HG03064 (cell line): ENCODE data around the gene TPRX1.
"Not testable (repeated sequence)": the region's sequence is repeated elsewhere in the genome, so short reads cannot be mapped to it uniquely, and the experiment has no call there.

Source experiments
- ATAC-seq: cut with Tn5 transposase; IDR thresholded peaks from one replicate; pipeline ENCODE4 v1.9.1; 2021; ENCODE audit warnings: low read depth; ENCODE audit not compliant: unreplicated experiment

The TPRX1 gene

DNA sequence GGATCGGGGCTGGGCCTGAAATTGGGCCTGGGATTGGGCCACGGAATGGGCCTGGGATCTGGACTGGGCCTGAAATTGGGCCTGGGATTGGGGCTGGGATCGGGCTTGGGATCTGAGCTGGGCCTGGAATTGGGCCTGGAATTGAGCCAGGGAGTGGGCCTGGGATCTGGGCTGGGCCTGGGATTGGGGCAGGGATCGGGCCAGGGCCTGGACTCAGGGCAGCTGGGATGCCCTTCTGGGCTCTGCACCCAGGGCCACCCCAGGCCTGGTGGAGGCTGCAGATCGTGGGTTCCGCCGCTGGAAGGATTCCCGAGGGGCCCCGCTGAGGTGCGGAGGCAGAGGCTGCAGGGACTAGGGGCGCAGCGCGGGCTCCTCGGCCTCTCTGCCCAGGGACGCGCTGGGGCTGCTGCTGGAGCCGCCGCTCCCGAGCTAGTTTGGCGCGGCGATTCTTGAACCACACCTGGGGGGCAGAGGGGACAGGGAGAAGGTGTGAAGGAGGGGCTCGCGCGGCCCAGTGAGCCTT, 1.8 kb downstream of the TPRX1 start:
- no peak for ATAC-seq

DNA sequence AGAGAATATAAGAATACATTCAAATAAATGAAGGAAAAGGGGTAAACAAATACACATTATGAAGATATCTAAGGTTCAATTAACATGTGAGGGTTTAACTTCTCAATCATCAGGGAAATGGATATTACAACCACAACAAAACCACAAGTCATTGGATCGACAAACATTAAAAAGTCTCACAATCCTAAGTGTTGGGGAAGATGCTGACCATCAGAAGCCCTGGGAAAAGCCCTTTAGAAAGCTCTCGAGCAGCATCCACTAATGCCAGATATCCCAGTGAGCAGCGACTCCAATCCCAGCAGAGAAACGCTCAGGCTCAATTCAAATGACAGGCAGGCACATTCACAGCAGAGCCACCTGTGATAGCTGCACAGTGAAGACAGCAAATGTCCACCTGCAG, 3.1 kb downstream of the TPRX1 start:
- no peak for ATAC-seq

DNA sequence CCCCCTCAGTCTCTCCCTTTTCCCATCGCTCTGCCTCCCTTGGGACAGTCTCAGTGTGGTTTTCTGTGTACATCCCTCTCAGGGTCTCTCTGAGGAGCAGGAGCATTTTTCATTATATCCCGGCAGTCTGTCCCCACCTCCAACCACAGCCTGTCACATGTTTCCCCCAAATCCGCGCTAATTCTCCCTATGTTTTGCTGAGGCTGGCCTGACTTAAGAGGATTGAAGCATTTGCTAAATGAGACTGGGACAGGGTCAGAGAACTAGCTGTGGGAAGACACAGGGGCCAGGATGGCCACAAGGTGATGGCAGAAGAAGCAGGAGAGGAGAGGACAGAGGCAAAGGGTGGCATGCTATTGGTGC, 5.5 kb downstream of the TPRX1 start:
- ATAC-seq, result no peak

DNA sequence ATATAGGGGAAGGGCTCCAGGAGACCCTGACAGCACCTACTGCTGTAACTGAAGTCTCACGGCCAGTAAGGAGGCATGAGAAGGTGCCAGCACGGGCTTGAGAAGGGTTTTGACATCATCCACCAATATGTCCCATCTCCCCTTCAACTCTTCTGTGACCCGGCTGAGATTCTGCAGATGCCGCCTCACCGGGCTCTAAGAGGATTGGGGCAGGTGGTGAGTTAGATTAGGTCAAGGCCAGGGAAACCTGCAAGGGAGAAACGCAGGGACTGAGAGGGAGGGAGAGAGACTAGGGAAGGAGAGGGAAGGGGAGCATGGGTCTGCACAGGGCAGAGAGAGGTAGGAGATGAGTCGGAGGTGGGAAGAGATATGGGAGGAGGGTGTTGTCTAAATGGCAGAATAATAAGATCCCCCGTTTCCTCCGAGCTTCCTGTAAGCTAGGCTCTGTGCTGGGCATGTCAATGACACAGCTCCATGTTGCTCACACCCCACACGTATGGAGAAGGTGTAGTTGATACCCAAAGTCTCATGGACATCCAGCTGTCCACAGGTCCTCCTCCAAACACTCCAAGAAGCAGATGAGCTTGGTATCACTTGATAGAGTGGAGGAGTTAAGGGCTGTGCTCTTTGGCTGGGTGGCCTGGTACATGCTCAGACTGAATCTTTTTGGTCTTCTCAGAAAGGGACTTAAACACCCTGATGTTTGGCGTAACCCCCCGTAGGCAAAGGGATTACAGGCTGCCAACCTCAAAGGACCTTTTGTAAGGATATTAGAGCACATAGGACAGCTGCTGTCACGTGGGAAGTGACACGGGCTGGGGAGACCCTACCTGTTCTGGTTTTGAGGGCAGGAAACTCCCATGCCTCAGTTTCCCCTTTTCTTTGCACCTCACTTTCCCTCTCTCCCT, 6.1 kb downstream of the TPRX1 start:
- ATAC-seq, result no peak

DNA sequence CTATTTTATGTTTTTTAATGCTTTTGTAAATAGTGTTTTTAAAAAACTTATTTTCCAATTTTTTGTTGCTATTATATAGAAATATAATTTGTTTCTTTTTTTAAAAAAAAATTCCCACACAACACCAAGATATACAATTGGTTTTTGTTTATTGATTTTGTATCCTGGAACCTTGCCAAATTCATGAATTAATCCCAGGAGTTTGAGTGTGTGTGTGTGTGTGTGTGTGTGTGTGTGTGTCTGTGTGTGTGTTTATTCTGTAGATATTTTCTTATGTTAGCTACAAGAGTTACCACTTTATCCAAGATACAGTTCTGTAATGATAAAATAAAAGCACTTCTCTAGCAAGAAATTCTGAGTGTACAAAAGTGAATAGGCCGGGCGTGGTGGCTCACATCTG, 7.6 kb downstream of the TPRX1 start:
- no peak for ATAC-seq

DNA sequence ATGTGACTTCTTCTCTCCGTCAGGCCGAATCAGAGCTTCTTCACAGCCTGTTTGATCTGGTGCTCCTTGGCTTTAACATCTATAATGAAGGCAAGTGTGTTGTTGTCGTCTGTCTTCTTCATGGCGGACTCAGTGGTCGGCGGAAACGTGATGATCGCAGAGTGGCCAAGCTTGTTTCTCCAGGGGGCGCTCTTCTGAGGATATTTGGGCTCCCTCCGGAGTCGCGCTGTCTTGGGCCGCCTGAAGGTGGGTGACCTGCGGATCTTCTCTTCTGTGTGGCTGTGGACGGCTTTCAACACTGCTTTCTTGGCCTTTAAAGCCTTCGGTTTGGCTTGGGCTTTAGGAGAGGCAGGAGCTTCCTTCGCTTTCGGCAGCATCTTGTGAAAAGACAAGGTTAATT, 9.8 kb downstream of the TPRX1 start:
- ATAC-seq, result no peak

DNA sequence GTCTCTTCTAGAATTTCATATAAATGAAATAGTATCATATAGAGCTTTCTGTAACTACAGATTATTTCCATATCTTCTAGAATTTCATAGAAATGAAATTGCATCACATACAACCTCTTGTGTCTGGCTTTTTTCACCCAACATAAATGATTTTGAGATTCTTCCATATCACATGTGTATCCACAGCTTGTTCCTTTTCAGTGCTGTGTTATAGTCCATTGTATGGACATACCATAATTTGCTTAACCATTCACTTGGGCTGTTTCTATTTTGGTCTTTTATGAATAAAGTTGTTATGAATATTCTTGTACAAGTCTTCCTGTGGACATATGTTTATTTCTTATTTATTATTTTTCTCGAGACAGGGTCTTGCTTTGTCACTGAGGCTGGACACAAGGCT, 11.7 kb downstream of the TPRX1 start:
- ATAC-seq, result no peak

DNA sequence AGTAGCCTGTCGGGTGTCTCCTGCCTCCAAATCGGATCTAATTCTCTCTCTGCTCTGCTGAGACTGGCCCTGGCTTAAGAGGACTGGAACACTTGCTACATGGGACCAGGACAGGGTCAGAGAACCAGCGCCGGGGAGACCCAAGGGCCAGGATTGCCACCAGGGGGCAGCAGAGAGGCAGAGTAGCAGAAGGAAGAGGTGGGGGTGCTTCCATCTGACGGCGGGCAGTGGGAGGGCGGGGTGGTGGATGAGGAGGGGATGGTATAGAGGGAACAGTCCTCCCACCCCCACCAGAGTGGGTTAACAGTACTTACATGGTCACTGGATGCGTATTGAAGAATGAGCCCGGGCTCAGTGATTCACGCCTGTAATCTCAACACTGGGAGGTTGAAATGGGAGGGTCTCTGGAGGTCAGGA, 13.9 kb downstream of the TPRX1 start:
- ATAC-seq, result no peak

- ATAC-seq, result not testable (repeated sequence)
Measured at GRCh38 chr19:47789811-47790210, 14.5 kb downstream of the TPRX1 start.

DNA sequence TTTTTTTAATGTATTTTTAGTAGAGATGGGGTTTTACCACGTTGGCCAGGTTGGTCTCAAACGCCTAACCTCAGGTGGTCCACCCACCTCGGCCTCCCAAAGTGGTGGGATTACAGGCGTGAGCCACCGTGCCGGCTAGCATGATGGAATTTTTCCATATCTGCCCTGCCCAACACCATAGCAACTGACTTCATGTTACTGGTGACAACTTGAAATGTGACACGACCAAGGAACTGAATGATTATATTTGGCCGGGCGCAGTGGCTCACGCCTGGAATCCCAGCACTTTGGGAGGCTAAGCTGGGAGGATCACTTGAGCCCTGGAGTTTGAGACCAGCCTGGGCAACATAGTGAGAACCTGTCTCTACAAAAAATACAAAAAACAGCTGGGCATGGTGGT, 17.0 kb downstream of the TPRX1 start:
- not testable (repeated sequence) for ATAC-seq

DNA sequence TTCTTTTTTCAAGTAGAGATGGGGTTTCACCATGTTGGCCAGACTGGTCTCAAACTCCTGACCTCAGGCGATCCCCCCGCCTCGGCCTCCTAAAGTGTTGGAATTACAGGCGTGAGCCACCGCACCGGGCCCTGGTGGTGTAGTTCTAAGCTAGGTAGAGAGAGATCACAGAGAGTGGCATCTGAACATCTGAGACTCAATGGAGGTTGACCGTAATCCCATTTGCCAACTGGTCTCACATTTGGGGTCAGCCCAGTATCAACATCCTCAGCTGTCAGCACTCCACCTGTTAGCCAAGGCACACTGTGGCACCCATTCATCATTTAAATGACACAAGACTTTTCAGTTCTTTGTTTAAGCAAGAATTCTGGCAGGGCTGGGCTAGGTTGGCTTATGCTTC, 17.8 kb downstream of the TPRX1 start:
- no peak for ATAC-seq

DNA sequence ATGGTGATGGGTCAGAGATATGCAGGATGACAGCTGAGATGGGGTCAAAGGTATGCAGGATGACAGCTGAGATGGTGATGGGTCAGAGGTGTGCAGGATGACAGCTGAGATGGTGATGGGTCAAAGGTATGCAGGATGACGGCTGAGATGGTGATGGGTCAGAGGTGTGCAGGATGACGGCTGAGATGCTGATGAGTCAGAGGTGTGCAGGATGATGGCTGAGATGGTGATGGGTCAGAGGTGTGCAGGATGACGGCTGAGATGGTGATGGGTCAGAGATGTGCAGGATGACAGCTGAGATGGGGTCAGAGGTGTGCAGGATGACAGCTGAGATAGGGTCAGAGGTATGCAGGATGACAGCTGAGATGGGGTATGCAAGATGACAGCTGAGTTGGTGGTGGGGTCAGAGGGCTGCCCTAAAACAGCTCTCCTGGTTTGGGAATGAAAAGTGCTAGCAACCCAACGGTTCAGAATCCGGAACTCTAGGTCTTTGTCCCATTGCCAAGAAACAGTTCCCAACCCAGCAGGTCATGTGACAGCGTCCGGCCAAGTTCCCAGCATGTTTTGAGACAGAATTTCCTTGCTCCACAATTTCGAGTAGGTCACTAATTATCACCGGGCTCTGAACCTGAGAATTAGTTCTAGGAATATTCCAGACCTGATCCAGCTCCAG, 22.6 kb downstream of the TPRX1 start:
- no peak for ATAC-seq

DNA sequence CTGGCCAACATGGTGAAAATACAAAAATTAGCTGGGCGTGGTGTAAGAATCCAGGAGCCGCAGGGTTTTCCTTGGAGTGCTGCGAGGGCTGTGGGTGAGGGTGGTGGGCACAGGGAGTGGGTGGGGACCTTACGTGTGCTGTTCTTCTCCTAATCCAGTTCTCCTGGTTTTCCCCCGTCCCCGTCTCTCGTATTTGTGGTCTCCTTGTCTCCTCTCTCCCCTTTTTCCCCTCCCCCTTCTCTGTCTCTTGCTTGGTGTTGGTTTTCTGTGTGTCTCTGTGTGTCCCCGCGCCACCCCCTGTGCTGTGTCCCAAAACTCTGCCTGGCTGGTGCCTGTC, 24.2 kb downstream of the TPRX1 start:
- no peak for ATAC-seq

GRCh38 chr19:47779524-47780214, 24.7 kb downstream of the TPRX1 start:
- ATAC-seq, result no peak

- no peak for ATAC-seq
Measured at GRCh38 chr19:47778954-47779351, 25.4 kb downstream of the TPRX1 start.

DNA sequence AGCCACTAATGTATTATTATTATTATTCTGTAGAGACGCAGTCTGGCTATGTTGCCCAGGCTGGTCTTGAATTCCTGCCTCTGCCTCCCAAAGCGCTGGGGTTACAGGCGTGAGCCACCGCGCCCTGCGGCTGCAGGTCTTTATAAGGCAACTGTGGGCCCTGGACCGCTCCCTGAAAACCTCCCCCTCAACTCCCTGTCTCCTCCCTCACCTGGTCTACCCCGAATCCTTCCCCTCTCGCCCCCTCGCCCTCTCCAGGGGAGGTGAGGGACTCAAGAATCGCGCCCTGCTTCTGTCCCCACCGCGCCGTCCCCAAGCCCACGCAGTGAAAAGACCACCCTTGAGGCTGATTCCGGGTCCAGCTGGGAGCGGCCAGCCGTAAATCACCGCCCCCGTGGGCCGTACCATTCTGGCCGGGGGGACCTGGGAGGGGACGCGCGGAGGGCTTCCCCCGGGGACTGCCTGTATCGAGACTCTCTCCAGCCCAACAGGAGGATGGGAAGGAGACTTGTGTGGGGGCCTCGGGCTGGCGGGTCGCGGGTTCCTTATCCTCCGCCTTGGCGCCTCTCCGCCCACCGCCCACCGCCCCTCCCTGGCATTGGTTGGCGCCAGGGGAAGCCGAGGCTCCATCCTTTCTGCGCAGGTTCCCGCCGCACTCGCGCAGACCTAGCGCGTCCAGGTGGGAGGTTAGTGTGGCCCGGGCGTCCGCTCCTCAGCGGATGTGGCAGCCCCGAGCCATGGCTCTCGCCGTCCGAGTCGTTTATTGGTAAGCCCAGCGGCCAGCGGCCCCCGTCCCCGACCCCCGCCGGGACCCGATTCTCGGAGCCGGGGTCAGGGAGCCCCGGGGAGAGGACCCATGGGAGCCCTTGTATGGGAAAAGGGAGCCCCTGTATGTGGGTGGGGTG, 26.1 kb downstream of the TPRX1 start, which contains the start of gene SELENOW:
SELENOW (plus strand) TSS at position 655 of the 905 bp plus-strand sequence; CDS start at position 738, 83 bp downstream.
- ATAC-seq, result peak; percentile 70

GRCh38 chr19:47777245-47778048, 26.9 kb downstream of the TPRX1 start:
- not testable (repeated sequence) for ATAC-seq

DNA sequence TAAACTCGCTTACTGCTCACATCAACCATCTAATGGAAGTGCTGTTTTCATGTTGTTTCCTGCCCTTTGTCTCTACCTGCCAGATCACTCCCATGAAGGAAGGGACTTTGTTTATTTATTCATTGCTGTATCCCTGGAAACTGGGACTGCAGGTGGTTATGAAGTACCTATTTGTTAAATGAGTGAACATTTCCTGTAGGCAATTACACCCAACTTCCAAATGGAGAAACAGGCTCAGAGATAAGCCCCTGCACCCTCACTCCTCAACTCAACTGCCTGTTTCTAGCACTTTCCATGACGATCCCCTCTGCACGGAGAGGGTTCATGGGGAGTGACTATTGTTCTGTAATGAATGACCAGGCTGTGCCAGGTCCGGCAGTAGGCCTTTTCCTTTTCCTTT, 27.8 kb downstream of the TPRX1 start:
- no peak for ATAC-seq

- not testable (repeated sequence) for ATAC-seq
Measured at GRCh38 chr19:47771291-47771690, 33.1 kb downstream of the TPRX1 start.
